ENCODE measurements around the gene HNRNPUL1.

Gene HNRNPUL1

GRCh38 chr19:41263850-41264580, at the start of gene HNRNPUL1:
Gene HNRNPUL1, plus strand, starts transcription at chr19:41264372. Its CDS starts 132 bp downstream, at chr19:41264504.
- H3K4me3 ChIP-seq (ENCODE audit: low read depth, low read length), result peak within 1 kb of the TSS; percentile 97
- TF ChIP-seq CTCF (IDR thresholded peaks at IDR 0.05; ENCODE audit: borderline replicate concordance, insufficient read depth, low read depth, low read length), result peak; percentile 36; the same call in 1 of the 2 replicates

- TF ChIP-seq CTCF (IDR thresholded peaks at IDR 0.05; ENCODE audit: borderline replicate concordance, insufficient read depth, low read depth, low read length), result no peak
- no peak overlapping the region for H3K4me3 ChIP-seq (ENCODE audit: low read depth, low read length)
Observed at GRCh38 chr19:41217741-41218140, 46.4 kb upstream of the HNRNPUL1 start.

- TF ChIP-seq CTCF (IDR thresholded peaks at IDR 0.05; ENCODE audit: borderline replicate concordance, insufficient read depth, low read depth, low read length), result no peak
- no peak overlapping the region for H3K4me3 ChIP-seq (ENCODE audit: low read depth, low read length)
Observed at GRCh38 chr19:41218249-41218614, 45.9 kb upstream of the HNRNPUL1 start.

GRCh38 chr19:41218615-41219507, 45.3 kb upstream of the HNRNPUL1 start, which contains the start of gene AXL:
Gene AXL, plus strand, starts transcription at chr19:41219223. Its CDS starts 170 bp downstream, at chr19:41219393.
- no peak for TF ChIP-seq CTCF (IDR thresholded peaks at IDR 0.05; ENCODE audit: borderline replicate concordance, insufficient read depth, low read depth, low read length)
- H3K4me3 ChIP-seq (ENCODE audit: low read depth, low read length), result no peak within 1 kb of the TSS

GRCh38 chr19:41219924-41220567, 44.1 kb upstream of the HNRNPUL1 start:
- TF ChIP-seq CTCF (IDR thresholded peaks at IDR 0.05; ENCODE audit: borderline replicate concordance, insufficient read depth, low read depth, low read length), result no peak
- H3K4me3 ChIP-seq (ENCODE audit: low read depth, low read length), result no peak overlapping the region

GRCh38 chr19:41220811-41221210, 43.4 kb upstream of the HNRNPUL1 start:
- no peak for TF ChIP-seq CTCF (IDR thresholded peaks at IDR 0.05; ENCODE audit: borderline replicate concordance, insufficient read depth, low read depth, low read length)
- H3K4me3 ChIP-seq (ENCODE audit: low read depth, low read length), result no peak overlapping the region

Measured in GM12875 (cell line).